SJSA1 (cell line): ENCODE results near the gene F11R. TPM values are rescaled to one million over a fixed set of nuclear protein-coding genes. Genes with fewer than 3 reads are reported as not detected.
A peak's percentile ranks its signal among the peaks of the same experiment; 100 is the strongest.
"Not testable (repeated sequence)": the region's sequence is repeated elsewhere in the genome, so short reads cannot be mapped to it uniquely, and the experiment has no call there.

Source experiments
- DNase-seq, 2 experiments: peaks; one replicate each; pipeline ENCODE4 v3.0.0-alpha.2; 2015 to 2020; ENCODE audit warnings: low spot score in 2 of 2, low read depth in 1 of 2
- H3K27ac ChIP-seq: fragments of 250-450 bp; sonication (Bioruptor Pico); 2 replicates; pipeline ENCODE4 v1.5.1; 2020; ENCODE audit warnings: mild to moderate bottlenecking, moderate library complexity
- H3K27me3 ChIP-seq: fragments of 250-450 bp; sonication (Bioruptor Pico); replicated peaks from 2 replicates; pipeline ENCODE4 v1.5.1; 2020; ENCODE audit warnings: mild to moderate bottlenecking, moderate library complexity
- H3K36me3 ChIP-seq: fragments of 250-450 bp; sonication (Bioruptor Pico); 2 replicates; pipeline ENCODE4 v1.5.1; 2020; ENCODE audit warnings: mild to moderate bottlenecking
- H3K4me1 ChIP-seq: fragments of 250-450 bp; sonication (Bioruptor Pico); replicated peaks from 2 replicates; pipeline ENCODE4 v1.6.1; 2021; ENCODE audit warnings: mild to moderate bottlenecking
- H3K4me3 ChIP-seq: fragments of 250-450 bp; sonication (Bioruptor Pico); 2 replicates; pipeline ENCODE4 v1.5.1; 2020; ENCODE audit warnings: mild to moderate bottlenecking
- H3K9me3 ChIP-seq: fragments of 250-450 bp; sonication (Bioruptor Pico); replicated peaks from 2 replicates; pipeline ENCODE4 v1.5.1; 2020; ENCODE audit warnings: mild to moderate bottlenecking
- total RNA-seq: library from RNA; depleted of rRNA; stranded (reverse); fragments of >200 nt; shearing (Covaris generic); gene quantifications from 2 replicates; pipeline ENCODE4 v1.2.3, GENCODE V29; 2014

Gene F11R
- total RNA-seq, 1 experiment from 2014 or later: 3.2 TPM

DNA sequence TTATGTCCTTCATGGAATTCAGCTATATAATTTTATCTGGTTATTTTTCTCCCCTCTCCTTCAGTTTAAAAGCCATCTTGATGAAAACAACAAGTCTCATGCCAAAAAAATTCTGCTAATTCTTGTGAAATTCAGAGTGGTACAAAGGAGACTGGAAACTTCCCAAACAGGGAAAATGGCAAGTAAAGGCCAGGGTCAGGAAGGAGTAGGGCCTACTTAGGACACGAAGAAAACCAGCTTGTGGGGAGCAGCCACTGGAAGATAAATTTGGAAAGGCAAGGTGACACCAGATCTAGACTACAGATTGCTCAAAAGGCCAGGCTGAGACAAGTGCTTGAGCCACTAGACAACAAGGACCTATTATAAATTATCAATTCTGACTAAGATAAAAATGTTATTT lies 11.5 kb upstream of the F11R start:
- Histone ChIP-seq H3K9me3 (no peaks in the 10 kb centered on the region), H3K27me3 (no peaks in the 10 kb centered on the region), H3K4me1 (no peaks in the 10 kb centered on the region), H3K27ac (no peak overlapping the region), H3K36me3 (0 out of 2 replicates have a peak, but pooled peaks cover under 1% of the 10 kb centered on the region), H3K4me3 (no peak overlapping the region)
- DNase-seq: no peak

DNA sequence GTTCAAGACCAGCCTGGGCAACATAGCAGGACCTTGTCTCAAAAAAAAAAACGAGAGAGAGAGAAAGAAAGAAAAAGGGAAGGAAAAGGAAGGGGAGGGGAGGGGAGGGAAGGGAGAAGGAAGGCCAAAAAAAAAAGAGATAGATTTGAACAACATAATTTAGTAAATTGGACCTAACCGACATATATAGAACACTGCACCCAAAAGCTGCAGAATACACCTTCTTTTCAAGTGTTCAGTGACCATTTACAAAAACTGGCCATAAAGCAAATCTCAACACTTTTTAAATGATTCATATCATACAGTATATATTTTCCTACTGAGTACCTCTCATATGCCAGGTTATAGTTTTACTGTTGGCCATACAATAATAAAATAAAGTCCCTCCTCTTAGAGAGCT lies 10.9 kb upstream of the F11R start:
- H3K27me3 ChIP-seq: no peaks in the 10 kb centered on the region
- no peak for DNase-seq
- no peaks in the 10 kb centered on the region for H3K4me1 ChIP-seq
- no peaks in the 10 kb centered on the region for H3K36me3 ChIP-seq
- no peak overlapping the region for H3K27ac ChIP-seq
- no peak overlapping the region for H3K4me3 ChIP-seq
- H3K9me3 ChIP-seq: no peaks in the 10 kb centered on the region

DNA sequence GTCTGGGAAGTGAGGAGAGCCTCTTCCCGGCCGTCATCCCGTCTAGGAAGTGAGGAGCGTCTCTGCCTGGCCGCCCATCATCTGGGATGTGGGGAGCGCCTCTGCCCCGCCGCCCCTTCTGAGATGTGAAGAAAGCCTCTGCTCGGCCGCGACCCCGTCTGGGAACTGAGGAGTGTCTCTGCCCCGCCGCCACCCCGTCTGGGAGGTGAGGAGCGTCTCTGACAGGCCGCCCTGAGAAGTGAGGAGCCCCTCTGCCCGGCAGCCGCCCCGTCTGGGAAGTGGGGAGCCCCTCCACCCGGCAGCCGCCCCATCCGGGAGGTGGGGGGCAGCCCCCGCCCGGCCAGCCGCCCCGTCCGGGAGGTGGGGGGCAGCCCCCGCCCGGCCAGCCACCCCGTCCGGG lies 8.5 kb upstream of the F11R start:
- not testable (repeated sequence) for H3K36me3 ChIP-seq, H3K4me3 ChIP-seq, H3K9me3 ChIP-seq, H3K27me3 ChIP-seq, DNase-seq, H3K4me1 ChIP-seq, H3K27ac ChIP-seq

DNA sequence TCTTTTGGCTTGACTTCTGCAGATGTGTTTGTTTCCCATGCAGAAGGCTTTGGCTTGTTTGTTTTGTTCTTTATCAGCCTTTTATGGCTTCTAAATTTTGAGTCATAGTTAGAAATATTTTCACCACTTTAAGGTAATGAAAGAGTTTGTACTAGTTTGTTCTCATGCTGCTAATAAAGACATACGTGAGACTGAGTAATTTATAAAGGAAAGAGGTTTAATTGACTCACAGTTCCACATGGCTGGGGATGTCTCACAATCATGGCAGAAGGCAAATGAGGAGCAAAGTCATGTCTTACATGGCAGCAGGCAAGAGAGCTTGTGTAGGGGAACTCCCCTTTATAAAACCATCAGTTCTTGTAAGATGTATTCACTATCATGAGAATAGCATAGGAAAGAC lies 6.0 kb upstream of the F11R start:
- H3K36me3 ChIP-seq, DNase-seq, H3K4me3 ChIP-seq, H3K4me1 ChIP-seq, H3K27ac ChIP-seq, H3K9me3 ChIP-seq, H3K27me3 ChIP-seq: not testable (repeated sequence)

DNA sequence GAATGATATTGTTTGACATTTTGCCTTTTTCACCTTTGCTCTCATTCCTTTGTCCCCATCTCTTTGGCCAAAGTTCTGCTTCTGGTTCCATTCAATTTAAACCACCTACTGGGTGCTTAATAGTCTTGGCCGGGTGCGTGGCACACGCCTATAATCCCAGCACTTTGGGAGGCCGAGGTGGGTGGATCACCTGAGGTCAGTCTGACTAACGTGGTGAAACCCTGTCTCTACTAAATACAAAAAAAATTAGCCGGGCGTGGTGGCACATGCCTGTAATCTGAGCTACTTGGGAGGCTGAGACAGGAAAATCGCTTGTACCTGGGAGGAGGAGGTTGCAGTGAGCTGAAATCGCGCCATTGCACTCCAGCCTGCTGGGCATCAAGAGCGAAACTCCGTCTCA lies 1.5 kb upstream of the F11R start:
- H3K27ac ChIP-seq, DNase-seq, H3K4me3 ChIP-seq, H3K9me3 ChIP-seq, H3K36me3 ChIP-seq: not testable (repeated sequence)
- H3K27me3 ChIP-seq: peaks cover 16% of the 10 kb centered on the region; the same call in 1 of the 2 replicates
- peaks cover 26% of the 10 kb centered on the region for H3K4me1 ChIP-seq

DNA sequence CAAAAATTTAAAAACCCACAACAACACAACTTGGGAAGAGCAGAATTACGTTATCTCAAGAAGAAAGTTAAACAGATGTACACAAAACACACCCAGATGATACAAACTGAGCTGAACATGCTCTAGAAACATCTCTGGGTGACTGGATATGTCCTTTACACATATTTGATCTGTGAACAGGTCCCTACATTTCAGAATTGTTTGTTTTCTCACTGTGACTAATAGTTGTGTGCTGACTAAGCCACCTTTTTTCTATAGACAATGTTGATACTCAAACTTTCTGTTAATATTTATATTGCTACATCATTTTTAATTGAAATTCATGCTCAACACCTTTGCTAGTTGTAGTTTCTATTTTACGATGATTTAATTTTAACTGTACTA lies 1.0 kb upstream of the F11R start:
- peak in 1 of 2 experiments; percentile 24 for DNase-seq
- no peaks in the 10 kb centered on the region for H3K9me3 ChIP-seq
- no peak overlapping the region for H3K4me3 ChIP-seq
- no peak overlapping the region for H3K27ac ChIP-seq
- H3K27me3 ChIP-seq: peaks cover 16% of the 10 kb centered on the region; the same call in 1 of the 2 replicates
- H3K4me1 ChIP-seq: peaks cover 26% of the 10 kb centered on the region
- no peaks in the 10 kb centered on the region for H3K36me3 ChIP-seq

DNA sequence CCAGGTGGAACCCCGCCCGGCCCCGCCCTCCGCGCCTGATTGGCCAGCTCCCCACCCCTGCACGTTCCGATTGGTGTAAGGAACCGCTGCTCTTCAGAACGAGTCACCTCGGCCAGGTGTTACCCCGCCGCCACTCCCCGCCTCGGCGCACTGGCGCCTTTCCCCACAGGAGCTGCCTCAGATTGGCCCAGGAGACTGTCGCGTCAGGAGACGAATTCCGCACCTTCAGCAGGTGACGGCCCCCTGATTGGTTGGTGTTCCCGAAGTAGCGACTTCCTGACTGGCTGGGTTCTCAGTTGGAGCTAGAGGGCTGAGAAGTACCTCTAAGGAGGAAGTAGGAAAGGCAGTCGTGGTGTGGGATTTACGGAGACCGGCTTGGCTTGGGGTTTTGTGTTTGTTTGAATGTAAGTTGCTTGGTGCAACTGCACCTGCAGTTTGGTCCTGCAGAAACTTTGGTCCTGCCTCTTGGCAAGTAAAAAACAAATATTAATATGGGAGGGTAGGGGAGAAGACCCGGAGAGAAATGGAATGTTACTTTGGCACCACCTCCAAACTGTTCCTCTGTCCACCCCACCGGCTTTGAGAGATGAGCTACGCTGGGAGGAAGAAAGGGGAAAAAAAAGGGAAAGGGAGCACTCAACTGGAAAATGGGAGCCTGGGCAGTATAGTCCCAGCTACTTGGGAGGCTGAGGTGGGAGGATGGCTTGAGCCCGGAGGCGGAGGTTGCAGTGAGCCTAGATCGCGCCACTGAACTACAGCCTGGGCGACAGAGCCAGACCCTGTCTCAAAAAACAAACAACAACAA lies 415 bp upstream of the F11R start:
- Histone ChIP-seq H3K9me3 (no peaks in the 10 kb centered on the region), H3K27me3 (peaks cover 16% of the 10 kb centered on the region; the same call in 1 of the 2 replicates), H3K4me1 (peaks cover 26% of the 10 kb centered on the region), H3K36me3 (no peaks in the 10 kb centered on the region), H3K27ac (no peak overlapping the region), H3K4me3 (peak overlapping the region; percentile 35)
- peak in 1 of 2 experiments; percentile 29 for DNase-seq

DNA sequence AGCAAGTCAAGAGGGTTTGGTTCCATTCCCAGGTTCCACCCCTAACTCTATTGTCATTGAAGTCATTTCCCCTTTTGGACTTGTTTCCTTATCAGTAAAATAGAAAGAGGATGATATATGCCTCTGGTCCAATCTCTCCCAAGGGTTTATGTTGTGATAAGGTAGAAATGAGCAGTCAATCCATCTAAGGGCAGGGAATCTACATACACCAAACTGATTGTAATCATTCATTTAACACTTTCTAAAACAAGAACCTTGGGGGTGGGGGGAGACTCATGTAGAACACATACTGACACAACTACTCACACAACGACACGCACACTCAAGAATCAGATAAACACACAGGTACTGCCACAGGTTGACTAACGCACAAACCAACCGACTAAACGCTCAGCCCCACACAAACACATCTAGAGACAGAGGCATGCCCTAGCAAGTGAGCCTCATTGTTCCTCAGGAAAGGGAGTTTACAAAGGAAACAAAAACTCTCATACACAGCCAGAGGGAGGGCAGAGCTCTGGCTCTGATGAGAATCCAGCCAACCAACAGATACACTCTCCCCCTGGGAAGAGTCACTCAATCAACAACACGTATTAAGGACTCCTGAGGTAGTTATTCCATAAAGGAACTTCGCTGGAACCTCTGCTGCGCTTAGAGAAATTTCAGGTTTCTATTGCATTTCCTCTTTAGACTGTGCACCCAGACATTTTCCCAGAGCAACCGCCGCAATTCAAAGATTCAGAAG lies 1.0 kb downstream of the F11R start:
- Histone ChIP-seq H3K4me3 (peak overlapping the region; percentile 35), H3K4me1 (peaks cover 26% of the 10 kb centered on the region), H3K36me3 (no peaks in the 10 kb centered on the region), H3K27ac (no peak overlapping the region), H3K27me3 (peaks cover 16% of the 10 kb centered on the region; the same call in 1 of the 2 replicates), H3K9me3 (no peaks in the 10 kb centered on the region)
- no peak for DNase-seq

DNA sequence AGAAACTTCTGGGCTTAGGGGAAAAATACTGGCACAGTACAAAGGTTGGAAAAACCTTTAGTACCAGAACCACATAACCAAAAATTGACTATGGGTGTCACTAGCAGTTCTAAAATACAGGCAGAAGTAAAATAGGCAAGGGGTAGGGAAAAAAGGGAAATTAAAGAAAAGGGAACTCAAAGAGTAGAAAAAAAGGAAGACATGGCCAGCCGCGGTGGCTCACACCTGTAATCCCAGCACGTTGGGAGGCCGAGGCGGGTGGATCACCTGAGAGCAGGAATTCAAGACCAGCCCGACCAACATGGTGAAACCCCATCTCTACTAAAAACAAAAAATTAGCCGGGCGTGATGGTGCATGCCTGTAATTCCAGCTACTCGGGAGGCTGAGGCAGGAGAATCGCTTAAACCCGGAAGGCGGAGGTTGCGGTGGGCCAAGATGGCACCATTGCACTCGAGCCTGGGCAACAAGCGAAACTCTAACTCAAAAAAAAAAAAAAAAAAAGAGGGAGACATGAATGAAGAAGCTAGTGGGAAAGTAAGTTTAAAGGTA lies 1.8 kb downstream of the F11R start:
- H3K36me3 ChIP-seq, H3K27ac ChIP-seq, H3K9me3 ChIP-seq, H3K4me3 ChIP-seq, DNase-seq: not testable (repeated sequence)
- peaks cover 16% of the 10 kb centered on the region; the same call in 1 of the 2 replicates for H3K27me3 ChIP-seq
- peaks cover 26% of the 10 kb centered on the region for H3K4me1 ChIP-seq

DNA sequence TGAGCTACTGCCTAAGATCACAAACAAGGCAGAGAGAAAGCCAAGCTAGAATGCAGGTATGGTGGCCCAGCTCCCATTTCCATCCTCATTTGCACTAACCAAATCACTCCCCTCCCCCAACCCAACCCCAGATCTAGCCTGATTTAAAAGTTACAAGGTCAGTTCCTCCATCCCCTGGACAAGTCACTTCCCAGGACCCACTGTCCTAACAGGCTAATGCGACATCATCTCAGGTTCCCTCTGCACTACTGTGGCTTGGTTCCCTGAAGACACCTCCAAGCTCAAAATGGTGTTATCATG lies 2.4 kb downstream of the F11R start:
- no peak for DNase-seq

DNA sequence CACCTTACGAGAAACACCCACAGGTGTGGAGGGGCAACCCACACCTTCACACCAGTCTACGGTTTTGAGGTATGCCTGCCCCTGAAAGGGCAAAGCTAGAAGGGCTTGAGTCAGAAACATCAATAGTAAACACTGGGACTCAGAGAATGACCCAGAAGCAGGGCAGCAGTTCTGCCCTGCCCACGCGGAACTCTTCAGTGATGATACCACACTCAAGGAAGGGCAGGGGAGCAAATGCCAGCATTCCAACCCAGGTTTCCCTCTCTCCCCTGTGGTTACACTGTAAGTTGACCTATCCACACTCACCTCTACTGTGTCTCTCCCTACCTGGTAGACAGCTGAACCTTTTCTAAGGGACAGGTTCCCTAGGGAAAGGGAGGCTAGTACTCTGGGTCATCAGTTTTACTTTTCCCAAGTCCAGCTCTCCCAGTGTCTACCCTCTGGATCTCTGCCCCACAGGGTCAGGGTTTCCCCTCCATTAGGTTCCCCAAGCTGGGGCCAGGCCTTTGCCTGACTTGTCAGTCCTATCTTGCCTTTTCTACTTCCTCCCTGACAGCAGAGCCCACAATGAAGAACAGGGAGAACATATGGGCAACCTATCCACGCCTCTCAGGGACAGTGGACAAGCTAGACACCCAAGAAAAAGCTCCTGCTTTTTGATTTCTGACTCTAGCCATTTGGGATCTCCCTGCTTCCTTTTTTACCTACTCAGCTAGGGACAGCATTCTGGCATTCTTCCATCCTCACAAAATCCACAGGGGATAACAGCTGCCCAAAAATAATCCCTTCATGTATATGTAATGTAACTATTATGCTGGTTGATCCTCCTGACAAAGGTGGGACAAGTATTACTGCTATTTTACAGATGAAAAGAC lies 3.0 kb downstream of the F11R start:
- Histone ChIP-seq H3K4me1 (peaks cover 36% of the 10 kb centered on the region), H3K27ac (no peak overlapping the region), H3K27me3 (peaks cover 16% of the 10 kb centered on the region; the same call in 1 of the 2 replicates), H3K9me3 (no peaks in the 10 kb centered on the region), H3K4me3 (no peak overlapping the region), H3K36me3 (no peaks in the 10 kb centered on the region)
- no peak for DNase-seq

More for the DNA sequence above, 2.4 kb downstream of the F11R start:
- Histone ChIP-seq H3K27ac (no peak overlapping the region), H3K4me3 (no peak overlapping the region), H3K4me1 (peaks cover 30% of the 10 kb centered on the region), H3K27me3 (peaks cover 16% of the 10 kb centered on the region; the same call in 1 of the 2 replicates), H3K9me3 (no peaks in the 10 kb centered on the region), H3K36me3 (no peaks in the 10 kb centered on the region)

DNA sequence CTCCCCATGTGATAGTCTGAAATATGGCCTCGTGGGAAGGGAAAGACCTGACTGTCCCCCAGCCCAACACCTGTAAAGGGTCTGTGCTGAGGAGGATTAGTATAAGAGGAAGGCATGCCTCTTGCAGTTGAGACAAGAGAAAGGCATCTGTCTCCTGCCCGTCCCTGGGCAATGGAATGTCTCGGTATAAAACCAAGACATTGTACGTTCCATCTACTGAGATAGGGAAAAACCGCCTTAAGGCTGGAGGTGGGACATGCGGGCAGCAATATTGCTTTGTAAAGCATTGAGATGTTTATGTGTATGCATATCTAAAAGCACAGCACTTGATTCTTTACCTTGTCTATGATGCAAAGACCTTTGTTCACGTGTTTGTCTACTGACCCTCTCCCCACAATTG lies 3.8 kb downstream of the F11R start:
- DNase-seq, H3K9me3 ChIP-seq, H3K36me3 ChIP-seq, H3K27ac ChIP-seq, H3K4me3 ChIP-seq: not testable (repeated sequence)
- Histone ChIP-seq H3K27me3 (peaks cover 16% of the 10 kb centered on the region; the same call in 1 of the 2 replicates), H3K4me1 (peaks cover 38% of the 10 kb centered on the region)

DNA sequence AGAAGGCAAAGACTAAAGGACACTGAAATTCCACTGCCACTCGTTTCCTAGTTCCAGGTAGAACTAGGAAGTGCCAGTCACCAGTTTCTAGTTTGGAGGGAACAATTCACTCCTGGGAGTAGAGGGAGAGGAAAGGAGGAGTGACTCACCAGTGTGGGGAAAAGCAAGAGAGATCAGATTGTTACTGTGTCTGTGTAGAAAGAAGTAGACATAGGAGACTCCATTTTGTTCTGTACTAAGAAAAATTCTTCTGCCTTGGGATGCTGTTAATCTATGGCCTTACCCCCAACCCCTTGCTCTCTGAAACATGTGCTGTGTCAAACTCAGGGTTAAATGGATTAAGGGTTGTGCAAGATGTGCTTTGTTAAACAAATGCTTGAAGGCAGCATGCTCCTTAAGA lies 4.3 kb downstream of the F11R start:
- H3K4me3 ChIP-seq, DNase-seq, H3K36me3 ChIP-seq, H3K27ac ChIP-seq, H3K9me3 ChIP-seq: not testable (repeated sequence)
- H3K27me3 ChIP-seq: peaks cover 16% of the 10 kb centered on the region; the same call in 1 of the 2 replicates
- peaks cover 35% of the 10 kb centered on the region for H3K4me1 ChIP-seq
